WTC11 (cell line): Measurements from ENCODE around the gene NRG2.

ENCODE experiments used
- ATF1 ChIP-seq: sonication (generic); formaldehyde crosslinking; IDR thresholded peaks from 2 replicates; pipeline ENCODE4 v1.8.1; 2023; ENCODE audit warnings: mild to moderate bottlenecking, moderate library complexity, missing genetic modification reagents
- FOXP1 ChIP-seq: sonication (generic); formaldehyde crosslinking; IDR thresholded peaks from 2 replicates; pipeline ENCODE4 v1.8.0; 2022; ENCODE audit warnings: missing genetic modification reagents, mild to moderate bottlenecking, moderate library complexity, borderline replicate concordance
- KAT7 ChIP-seq: sonication (generic); formaldehyde crosslinking; IDR thresholded peaks from 2 replicates; pipeline ENCODE4 v1.8.1; 2023; ENCODE audit warnings: missing genetic modification reagents, mild to moderate bottlenecking, borderline replicate concordance
- NFYB ChIP-seq: sonication (generic); formaldehyde crosslinking; conservative IDR thresholded peaks from 2 replicates; pipeline ENCODE4 v1.8.0; 2022; ENCODE audit warnings: low read depth, missing genetic modification reagents
- NR1H2 ChIP-seq: sonication (generic); formaldehyde crosslinking; IDR thresholded peaks from 2 replicates; pipeline ENCODE4 v1.9.0; 2021; ENCODE audit warnings: mild to moderate bottlenecking, moderate library complexity, missing genetic modification reagents
- RORB ChIP-seq: fragments of 250-450 bp; sonication (Bioruptor Pico); IDR thresholded peaks from 2 replicates; pipeline ENCODE4 v1.9.0; 2021; ENCODE audit warnings: mild to moderate bottlenecking
- TEAD4 ChIP-seq: sonication (generic); formaldehyde crosslinking; IDR thresholded peaks from 2 replicates; pipeline ENCODE4 v1.8.0; 2022; ENCODE audit warnings: mild to moderate bottlenecking, missing genetic modification reagents
- ZNF121 ChIP-seq: sonication (generic); formaldehyde crosslinking; IDR thresholded peaks from 2 replicates; pipeline ENCODE4 v1.8.0; 2023; ENCODE audit warnings: missing genetic modification reagents
- TF ChIP-seq, protein P1 (sequence below): fragments of 250-450 bp; sonication (Bioruptor Pico); IDR thresholded peaks from 2 replicates; pipeline ENCODE4 v2.1.2; 2022; ENCODE audit warnings: mild to moderate bottlenecking, moderate library complexity
- TF ChIP-seq, protein P2 (sequence below): fragments of 200-600 bp; IDR thresholded peaks from 2 replicates; pipeline ENCODE4 v1.8.0; 2022; ENCODE audit warnings: antibody characterized with exemption
- TF ChIP-seq, protein P3 (sequence below): sonication (generic); formaldehyde crosslinking; IDR thresholded peaks from 2 replicates; pipeline ENCODE4 v1.8.1; 2023; ENCODE audit warnings: mild to moderate bottlenecking, moderate library complexity, missing genetic modification reagents
- TF ChIP-seq, protein P4 (sequence below): sonication (generic); formaldehyde crosslinking; IDR thresholded peaks from 2 replicates; pipeline ENCODE4 v1.8.1; 2022; ENCODE audit warnings: low read depth, missing genetic modification reagents, borderline replicate concordance

DNA sequence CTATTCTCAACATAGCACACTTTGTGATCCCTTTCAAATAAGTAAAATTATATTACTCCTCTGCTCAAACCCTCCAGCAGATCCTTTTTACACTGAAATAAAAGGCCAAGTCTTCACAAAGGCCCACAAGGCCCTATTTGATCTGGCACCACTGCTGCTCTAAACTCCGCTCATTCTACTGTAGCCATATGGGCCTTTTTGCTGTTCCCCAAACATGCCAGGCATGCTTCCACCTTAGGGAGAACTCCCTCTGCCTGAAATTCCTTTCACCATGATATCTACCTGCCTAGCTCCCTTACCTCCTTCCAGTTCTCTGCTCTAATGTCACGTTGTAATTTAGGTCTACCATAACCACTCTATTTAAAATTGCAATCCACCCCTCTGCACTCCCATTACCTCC lies 28.3 kb downstream of the NRG2 start:
- TF ChIP-seq, protein P1, sequence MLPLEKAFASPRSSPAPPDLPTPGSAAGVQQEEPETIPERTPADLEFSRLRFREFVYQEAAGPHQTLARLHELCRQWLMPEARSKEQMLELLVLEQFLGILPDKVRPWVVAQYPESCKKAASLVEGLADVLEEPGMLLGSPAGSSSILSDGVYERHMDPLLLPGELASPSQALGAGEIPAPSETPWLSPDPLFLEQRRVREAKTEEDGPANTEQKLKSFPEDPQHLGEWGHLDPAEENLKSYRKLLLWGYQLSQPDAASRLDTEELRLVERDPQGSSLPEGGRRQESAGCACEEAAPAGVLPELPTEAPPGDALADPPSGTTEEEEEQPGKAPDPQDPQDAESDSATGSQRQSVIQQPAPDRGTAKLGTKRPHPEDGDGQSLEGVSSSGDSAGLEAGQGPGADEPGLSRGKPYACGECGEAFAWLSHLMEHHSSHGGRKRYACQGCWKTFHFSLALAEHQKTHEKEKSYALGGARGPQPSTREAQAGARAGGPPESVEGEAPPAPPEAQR (CRISPR knock-in tag), result no peak
- TF ChIP-seq, protein P2, sequence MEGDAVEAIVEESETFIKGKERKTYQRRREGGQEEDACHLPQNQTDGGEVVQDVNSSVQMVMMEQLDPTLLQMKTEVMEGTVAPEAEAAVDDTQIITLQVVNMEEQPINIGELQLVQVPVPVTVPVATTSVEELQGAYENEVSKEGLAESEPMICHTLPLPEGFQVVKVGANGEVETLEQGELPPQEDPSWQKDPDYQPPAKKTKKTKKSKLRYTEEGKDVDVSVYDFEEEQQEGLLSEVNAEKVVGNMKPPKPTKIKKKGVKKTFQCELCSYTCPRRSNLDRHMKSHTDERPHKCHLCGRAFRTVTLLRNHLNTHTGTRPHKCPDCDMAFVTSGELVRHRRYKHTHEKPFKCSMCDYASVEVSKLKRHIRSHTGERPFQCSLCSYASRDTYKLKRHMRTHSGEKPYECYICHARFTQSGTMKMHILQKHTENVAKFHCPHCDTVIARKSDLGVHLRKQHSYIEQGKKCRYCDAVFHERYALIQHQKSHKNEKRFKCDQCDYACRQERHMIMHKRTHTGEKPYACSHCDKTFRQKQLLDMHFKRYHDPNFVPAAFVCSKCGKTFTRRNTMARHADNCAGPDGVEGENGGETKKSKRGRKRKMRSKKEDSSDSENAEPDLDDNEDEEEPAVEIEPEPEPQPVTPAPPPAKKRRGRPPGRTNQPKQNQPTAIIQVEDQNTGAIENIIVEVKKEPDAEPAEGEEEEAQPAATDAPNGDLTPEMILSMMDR, result no peak
- no peak for TF ChIP-seq TEAD4
- TF ChIP-seq NFYB (CRISPR knock-in tag), result no peak
- no peak for TF ChIP-seq KAT7 (CRISPR knock-in tag)
- no peak for TF ChIP-seq NR1H2
- TF ChIP-seq ZNF121 (CRISPR knock-in tag), result no peak
- TF ChIP-seq, protein P3, sequence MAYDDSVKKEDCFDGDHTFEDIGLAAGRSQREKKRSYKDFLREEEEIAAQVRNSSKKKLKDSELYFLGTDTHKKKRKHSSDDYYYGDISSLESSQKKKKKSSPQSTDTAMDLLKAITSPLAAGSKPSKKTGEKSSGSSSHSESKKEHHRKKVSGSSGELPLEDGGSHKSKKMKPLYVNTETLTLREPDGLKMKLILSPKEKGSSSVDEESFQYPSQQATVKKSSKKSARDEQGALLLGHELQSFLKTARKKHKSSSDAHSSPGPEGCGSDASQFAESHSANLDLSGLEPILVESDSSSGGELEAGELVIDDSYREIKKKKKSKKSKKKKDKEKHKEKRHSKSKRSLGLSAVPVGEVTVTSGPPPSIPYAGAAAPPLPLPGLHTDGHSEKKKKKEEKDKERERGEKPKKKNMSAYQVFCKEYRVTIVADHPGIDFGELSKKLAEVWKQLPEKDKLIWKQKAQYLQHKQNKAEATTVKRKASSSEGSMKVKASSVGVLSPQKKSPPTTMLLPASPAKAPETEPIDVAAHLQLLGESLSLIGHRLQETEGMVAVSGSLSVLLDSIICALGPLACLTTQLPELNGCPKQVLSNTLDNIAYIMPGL (CRISPR knock-in tag), result no peak
- TF ChIP-seq RORB (CRISPR knock-in tag), result no peak
- TF ChIP-seq FOXP1 (CRISPR knock-in tag), result no peak
- TF ChIP-seq ATF1, result no peak
- TF ChIP-seq, protein P4, sequence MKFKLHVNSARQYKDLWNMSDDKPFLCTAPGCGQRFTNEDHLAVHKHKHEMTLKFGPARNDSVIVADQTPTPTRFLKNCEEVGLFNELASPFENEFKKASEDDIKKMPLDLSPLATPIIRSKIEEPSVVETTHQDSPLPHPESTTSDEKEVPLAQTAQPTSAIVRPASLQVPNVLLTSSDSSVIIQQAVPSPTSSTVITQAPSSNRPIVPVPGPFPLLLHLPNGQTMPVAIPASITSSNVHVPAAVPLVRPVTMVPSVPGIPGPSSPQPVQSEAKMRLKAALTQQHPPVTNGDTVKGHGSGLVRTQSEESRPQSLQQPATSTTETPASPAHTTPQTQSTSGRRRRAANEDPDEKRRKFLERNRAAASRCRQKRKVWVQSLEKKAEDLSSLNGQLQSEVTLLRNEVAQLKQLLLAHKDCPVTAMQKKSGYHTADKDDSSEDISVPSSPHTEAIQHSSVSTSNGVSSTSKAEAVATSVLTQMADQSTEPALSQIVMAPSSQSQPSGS (CRISPR knock-in tag), result no peak
